Measurements from ENCODE around the gene OR4D2.

- no peak for TF ChIP-seq RAD21 (IDR thresholded peaks at IDR 0.05 in 1 of 2, conservative IDR thresholded peaks at IDR 0.05 in 1 of 2; ENCODE audit: low read depth in 2 of 2, low read length in 2 of 2)
- no peak for TF ChIP-seq CREB1 (IDR thresholded peaks at IDR 0.05)
- TF ChIP-seq CTCF (IDR thresholded peaks at IDR 0.05; ENCODE audit: control extremely low read depth in 1 of 3, insufficient read depth in 1 of 3, low read depth in 1 of 3, low read length in 3 of 3): no peak
- no peak for TF ChIP-seq POLR2A (IDR thresholded peaks at IDR 0.05; ENCODE audit: control extremely low read depth in 1 of 2, low read depth in 2 of 2, low read length in 2 of 2)
Observed at GRCh38 chr17:58192612-58193011, 25.8 kb downstream of the OR4D2 start, which contains the start of gene EPX.
